K562 (cell line): ENCODE data around the gene CNNM4.

Experiments
- BCL6 ChIP-seq: fragments of 250-450 bp; sonication (Bioruptor Pico); IDR thresholded peaks from 2 replicates; pipeline ENCODE4 v1.4.0; 2020
- SLC30A9 ChIP-seq: fragments of 250-450 bp; sonication (Bioruptor Pico); IDR thresholded peaks from 2 replicates; pipeline ENCODE4 v1.8.0; 2022; ENCODE audit warnings: mild to moderate bottlenecking, moderate library complexity

DNA sequence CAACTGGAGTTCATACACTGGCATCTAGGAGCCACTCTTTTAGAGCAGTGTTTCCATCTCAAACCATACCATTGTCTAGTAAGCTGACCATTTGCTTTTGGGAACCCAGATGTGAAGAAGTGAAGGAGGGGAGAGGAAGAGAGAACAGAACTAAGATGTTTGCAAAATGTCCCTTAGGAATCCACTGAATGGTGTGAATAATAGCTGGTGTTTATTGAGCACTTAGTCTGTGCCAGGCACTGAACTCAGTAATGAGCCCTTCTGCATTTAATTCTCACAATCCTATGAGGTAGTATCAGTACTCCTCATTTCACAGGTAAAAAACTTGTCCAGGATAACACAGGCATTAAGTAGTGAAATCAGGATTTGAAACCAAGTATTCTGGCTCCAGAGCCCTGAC, 44.3 kb upstream of the CNNM4 start:
- no peak for TF ChIP-seq BCL6
- no peak for TF ChIP-seq SLC30A9 (CRISPR knock-in tag)
